GM13977 (cell line): ENCODE results near the gene A4GALT.

Experiments
- DNase-seq: peaks from one replicate; pipeline ENCODE4 v3.0.0; 2012; ENCODE audit warnings: low spot score
- CTCF ChIP-seq: IDR thresholded peaks from 2 replicates; pipeline ENCODE4 v1.5.1; 2012; ENCODE audit warnings: mild to moderate bottlenecking, control low read depth; ENCODE audit not compliant: insufficient read depth; ENCODE audit errors: extremely low read depth, missing control alignments
- in situ Hi-C: fragments of 300-500 bp; cut with MboI; formaldehyde crosslinking; loops from one replicate; pipeline ENCODE4 v1.12.0; 2022; ENCODE audit warnings: low sequenced_read_pairs, low pct_unique_long_range_greater_than_20kb, mixed read lengths, inconsistent platforms; ENCODE audit not compliant: unreplicated experiment

A4GALT gene

GRCh38 chr22:42714308-42714707 is 6.4 kb downstream of the A4GALT start:
- in situ Hi-C loops: no loop called here
- no peak for TF ChIP-seq CTCF
- no peak for DNase-seq

GRCh38 chr22:42711895-42712837 is 8.5 kb downstream of the A4GALT start:
- DNase-seq: no peak
- in situ Hi-C loops: no loop called here
- TF ChIP-seq CTCF: no peak

GRCh38 chr22:42711281-42711731 is 9.4 kb downstream of the A4GALT start:
- DNase-seq: no peak
- in situ Hi-C loops: no loop called here
- no peak for TF ChIP-seq CTCF

GRCh38 chr22:42708417-42708816 is 12.3 kb downstream of the A4GALT start:
- TF ChIP-seq CTCF: no peak
- in situ Hi-C loops: no loop called here
- DNase-seq: no peak

GRCh38 chr22:42707496-42707895 is 13.2 kb downstream of the A4GALT start:
- no peak for TF ChIP-seq CTCF
- no peak for DNase-seq
- in situ Hi-C loops: no loop called here

GRCh38 chr22:42704896-42705295 is 15.8 kb downstream of the A4GALT start:
- no peak for DNase-seq
- TF ChIP-seq CTCF: no peak
- in situ Hi-C loops: no loop called here
